GM18861 (cell line): ENCODE results near the gene CRYBG1.
"Not testable (repeated sequence)": the region's sequence is repeated elsewhere in the genome, so short reads cannot be mapped to it uniquely, and the experiment has no call there.

ENCODE experiments used
- ATAC-seq: cut with Tn5 transposase; IDR thresholded peaks from one replicate; pipeline ENCODE4 v1.9.1; 2021; ENCODE audit not compliant: unreplicated experiment

Gene CRYBG1

DNA sequence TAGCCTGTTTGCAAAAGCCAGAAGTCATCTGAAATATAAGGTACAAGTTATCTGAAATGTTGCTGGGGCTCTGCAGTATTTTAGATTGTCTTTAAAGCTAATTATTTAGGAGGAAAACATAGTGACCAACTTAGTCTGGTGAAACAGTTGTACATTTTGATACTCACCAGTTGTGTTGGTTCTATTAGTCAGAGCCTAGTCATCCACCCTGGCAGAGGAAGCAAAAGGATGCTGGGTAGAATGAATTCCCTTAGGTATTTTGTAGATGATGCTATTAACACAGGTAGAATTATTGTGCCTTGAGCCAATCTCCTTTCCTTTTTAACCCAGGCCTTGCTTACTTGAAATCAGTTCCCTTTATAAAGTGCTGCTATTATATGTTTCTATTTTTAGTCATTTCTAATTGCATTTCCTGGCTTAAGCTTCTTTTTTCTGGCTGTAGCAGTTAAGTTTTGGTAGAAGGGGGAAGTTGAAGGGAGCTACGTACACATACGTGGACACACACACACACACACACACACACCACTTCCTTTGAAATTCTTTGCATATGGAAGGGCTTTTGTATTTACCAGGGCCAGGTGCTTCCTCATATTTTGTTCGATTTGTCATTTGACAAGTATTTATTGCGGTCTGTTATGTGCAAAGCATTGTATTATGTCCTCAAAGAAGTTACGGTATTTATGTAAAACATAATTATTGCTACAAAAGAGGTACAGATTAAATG is 186.3 kb downstream of the CRYBG1 start:
- peak; percentile 41 for ATAC-seq

DNA sequence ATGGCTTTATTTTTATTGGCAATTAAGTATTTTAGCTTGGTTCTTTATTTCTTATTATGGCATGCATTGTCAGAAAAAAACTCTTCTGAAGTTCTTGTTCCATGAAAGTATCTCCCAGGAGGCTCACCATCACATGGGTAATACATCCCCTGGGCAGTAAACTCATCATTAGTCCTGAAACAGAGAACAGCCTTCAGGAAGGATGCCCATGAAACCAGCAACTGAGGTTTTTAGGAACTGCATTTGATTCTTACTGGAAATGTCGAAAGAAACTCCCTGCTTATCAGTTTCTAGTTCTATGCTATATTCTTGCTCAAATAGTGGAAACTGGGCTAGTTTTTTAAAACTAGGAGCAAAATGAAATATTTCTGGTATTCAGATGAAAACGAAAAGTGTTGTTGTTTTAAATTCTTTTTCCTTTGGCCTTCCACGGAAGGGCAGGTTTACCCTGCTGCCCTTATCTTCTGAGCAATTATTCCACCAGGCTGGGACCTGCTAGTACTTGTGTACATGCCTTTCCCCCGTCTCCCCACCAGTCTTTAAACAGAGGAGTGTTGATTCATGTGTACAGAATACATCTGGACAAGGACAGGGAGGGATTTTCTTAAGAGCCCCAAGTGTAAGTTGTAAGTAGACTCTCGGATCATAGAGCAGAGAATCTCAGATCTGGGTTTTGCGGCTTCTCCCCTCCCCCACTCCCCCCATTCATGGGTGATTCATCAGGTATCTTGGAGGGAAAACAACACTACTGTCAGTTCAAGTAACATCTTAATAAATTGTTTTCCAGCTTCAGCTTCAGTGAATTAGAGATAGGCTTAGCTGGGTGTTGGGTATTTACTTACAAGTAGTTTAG is 187.3 kb downstream of the CRYBG1 start:
- ATAC-seq, result no peak

DNA sequence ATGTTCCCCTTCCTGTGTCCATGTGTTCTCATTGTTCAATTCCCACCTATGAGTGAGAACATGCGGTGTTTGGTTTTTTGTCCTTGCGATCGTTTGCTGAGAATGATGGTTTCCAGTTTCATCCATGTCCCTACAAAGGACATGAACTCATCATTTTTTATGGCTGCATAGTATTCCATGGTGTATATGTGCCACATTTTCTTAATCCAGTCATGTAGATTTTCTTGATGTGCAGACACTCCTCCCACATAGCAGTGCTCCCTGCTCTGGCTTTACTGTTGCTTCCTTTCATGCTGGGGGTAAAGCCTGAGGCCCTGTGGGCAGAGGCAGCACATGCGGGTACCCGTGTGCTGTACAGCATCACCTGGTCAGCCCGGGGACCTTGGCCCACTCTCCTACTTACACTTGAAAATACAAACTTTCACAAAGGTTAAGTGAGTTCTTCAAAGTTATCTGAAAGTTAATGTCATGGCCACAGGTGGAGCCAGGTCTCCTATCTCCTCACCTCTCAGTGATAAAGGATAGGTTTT is 188.5 kb downstream of the CRYBG1 start:
- ATAC-seq, result not testable (repeated sequence)

DNA sequence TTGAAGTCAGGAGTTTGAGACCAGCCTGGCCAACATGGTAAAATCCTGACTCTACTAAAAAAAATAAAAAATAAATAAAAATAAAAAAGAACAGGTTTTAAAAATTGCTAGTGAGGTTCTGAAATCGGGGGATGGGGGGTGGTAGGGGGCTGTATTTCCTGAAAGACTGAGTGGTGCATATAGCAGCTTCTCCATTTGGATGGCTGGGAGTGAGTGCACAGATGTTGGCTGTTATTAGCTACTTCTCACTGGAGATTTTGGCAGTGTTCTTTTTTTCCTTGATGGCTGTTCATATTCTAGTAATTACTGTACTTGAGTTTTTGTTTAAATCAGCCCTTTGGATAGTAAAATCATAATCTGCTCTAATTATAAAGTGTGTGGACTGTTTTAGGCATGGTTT is 189.0 kb downstream of the CRYBG1 start:
- no peak for ATAC-seq

DNA sequence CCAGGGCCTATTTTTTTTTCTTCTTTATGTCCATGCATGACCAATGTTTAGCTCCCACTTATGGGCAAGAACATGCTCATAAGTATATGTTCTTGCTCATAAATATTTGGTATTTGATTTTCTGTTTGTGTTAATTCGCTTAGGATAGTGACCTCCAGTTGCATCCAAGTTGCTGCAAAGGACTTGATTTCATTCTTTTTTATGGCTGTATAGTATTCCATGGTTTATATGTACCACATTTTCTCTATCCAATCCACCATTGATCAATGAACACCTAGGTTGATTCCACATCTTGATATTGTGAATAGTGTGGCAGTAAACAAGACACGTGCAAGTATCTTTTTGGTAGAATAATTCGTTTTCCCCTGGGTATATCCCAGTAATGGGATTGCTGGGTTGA is 190.6 kb downstream of the CRYBG1 start:
- ATAC-seq, result no peak

DNA sequence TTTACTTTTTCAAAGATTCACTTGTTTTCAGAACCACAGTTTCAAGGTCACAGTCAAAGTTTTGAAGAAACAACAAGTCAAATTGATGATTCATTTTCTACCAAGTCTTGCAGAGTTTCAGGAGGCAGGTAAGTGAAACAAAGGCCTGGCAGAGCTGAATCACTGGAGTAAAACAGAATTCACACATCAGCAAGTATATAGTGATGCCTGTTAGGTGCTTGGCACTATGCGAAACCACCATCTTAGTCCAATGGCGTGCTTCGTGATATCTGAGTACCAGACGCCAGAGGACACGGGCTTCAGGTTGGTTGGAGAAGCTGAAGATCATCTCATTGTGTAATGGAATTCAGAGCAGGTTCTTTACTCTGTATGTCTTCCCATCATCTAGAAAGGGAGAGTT is 192.9 kb downstream of the CRYBG1 start:
- ATAC-seq, result no peak

DNA sequence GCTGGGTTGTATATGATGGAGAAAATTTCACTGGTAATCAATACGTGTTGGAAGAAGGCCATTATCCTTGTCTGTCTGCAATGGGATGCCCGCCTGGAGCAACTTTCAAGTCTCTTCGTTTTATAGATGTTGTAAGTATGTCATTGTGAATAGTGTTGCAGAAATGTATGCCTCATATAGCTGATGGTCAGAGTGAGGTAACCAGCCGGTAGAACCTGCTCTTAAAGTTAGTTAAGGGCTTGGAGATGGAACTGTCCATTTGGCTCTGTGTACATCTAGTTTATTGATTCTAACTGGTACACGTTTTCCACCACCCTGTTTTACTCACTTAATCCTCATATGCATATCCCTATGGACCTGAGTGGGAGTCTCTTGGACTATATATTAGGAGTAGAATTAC is 195.2 kb downstream of the CRYBG1 start:
- no peak for ATAC-seq

DNA sequence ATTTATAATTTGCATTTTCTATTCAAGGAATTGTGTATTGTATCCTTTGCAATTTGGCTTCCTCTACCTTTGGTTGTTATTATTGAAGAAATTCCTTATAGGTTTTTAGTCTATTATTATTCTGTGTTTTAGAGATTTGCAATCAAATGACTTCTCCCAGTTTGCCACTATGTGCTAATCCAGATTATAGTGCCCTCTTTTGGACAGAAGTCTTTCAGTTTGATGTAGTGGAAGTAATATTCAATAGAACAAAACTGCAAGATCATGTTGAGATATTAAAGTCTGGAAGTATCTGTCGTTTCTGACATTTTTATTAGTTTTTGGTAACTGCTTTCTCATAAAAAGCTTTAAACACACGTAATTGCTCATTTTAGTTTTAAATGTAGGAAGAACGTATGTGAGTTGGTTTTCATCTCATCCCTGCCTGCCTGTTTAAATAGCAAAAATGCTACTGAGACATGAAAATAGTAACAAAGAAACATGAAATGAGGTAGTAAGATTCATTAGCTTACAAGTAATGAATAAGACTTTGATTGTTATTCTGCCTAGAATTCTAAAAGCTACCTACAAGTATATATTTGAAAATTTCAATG is 195.9 kb downstream of the CRYBG1 start:
- ATAC-seq, result no peak

DNA sequence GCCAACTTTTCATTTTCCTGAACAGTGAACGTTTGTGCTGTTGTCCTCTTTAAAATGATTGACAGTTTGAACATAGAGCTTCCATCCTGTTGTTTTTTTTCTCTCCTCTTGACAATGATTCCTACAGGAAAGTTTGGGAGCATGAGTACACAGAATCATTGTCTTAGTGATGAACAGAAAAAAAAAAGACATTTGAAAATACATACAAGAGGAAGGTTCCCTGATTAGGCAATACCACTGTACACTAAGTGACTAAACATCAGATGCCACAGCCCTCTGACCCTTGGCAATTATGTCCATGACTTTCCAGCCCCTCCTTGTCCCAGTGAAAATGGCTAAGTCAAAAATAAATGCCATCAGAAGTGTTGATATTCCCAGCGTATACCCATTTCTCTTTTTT is 197.3 kb downstream of the CRYBG1 start:
- ATAC-seq, result no peak

DNA sequence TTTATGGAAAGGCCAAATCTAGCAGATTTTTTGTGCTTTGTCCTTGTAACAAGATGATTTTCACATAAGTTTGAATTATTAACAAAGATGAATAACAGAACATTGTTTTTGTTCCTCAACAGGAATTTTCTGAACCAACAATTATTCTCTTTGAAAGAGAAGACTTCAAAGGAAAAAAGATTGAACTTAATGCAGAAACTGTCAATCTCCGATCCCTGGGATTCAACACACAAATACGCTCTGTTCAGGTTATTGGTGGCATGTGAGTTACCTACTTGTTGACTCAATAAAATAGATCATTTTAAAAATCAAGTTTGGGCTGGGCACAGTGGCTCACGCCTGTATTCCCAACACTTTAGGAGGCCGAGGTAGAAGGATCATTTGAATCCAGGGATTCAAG is 197.8 kb downstream of the CRYBG1 start:
- no peak for ATAC-seq

DNA sequence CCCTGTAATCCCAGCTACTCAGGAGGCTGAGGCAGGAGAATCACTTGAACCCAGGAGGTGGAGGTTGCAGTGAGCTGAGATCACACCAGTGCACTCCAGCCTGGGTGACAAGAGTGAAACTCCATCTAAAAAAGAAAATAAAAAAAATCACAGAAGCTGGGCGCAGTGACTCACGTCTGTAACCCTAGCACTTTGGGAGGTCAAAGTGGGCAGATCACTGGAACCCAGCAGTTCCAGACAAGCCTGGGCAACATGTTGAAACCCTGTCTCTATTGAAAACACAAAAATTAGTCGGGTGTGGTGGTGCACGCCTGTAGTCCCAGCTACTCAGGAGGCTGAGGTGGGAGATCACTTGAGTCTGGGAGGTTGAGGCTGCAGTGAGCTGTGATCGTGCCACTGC is 199.1 kb downstream of the CRYBG1 start:
- not testable (repeated sequence) for ATAC-seq

DNA sequence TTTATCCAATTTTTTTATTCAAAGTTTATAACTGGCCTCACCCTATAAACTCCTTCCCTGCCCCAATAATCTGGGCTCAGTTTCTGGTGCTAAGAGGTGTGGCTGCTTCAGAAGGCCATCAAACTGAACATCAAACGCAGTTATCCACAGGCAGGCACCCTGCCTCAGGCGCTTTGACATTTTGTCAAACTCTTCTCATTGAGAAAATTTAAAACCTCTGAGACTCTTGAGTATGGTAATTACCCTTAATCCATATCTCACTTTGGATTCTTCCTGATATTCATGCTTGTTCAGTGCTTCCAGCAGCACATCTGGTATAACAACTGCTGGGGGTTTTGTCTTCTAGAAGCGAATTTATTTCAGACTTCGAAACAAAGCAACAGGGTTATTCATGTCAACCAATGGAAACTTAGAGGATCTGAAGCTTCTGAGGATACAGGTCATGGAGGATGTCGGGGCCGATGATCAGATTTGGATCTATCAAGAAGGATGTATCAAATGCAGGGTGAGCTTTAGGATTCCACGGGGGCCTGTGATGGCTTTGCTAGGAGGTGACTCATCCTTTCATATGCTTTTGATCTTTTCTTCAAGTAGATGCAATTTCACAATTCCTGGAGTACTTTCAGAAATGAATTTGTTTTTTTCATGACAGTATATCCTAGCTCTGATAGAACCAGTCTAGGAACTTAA is 200.6 kb downstream of the CRYBG1 start:
- ATAC-seq, result no peak

DNA sequence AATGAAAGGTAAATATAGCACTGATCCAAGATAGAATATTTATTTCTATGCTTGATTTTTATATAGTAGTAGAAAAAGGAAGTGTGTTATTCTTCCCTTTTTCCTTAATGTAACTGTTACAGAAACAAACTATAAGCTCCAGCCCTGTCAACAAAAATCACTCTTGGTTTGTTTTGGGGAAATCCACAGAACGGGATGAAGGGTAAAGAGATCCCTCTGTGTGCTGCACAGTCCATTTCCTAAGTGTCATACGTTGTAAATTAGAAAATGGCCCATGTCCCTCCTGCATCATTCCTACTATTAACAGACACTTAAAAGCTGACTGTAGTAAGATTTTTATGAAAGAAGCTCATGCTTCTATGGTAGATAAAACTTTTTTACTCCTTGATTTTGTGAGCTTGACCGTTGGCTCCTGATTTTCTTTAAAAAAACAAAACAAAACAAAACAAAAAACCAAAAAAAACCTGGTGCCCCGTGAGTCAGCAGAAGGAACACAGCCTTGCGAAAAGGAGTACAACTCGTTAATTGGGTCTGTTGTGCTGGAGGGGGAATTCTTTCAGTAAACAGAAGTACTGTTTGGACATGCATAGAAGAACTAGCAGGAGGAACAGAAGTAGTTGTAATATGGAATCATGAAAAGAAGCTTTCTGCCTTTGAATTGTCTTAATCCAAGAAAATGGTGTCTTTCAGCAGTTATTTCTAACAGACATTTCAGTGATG is 201.3 kb downstream of the CRYBG1 start:
- ATAC-seq, result no peak

DNA sequence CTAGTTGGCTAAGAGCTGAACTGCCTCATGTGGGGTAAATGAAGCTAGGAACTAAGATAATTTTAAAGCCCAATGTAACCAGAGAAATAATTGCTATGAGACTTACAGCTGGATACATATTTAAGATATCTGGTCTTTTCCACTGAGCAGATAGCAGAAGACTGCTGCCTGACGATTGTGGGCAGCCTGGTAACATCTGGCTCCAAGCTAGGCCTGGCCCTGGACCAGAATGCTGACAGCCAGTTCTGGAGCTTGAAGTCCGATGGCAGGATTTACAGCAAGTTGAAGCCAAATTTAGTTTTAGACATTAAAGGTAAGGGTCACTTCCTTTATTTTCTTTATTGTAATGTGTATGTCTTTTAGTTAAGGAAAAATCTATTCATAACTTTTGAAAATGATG is 203.1 kb downstream of the CRYBG1 start:
- ATAC-seq, result no peak

DNA sequence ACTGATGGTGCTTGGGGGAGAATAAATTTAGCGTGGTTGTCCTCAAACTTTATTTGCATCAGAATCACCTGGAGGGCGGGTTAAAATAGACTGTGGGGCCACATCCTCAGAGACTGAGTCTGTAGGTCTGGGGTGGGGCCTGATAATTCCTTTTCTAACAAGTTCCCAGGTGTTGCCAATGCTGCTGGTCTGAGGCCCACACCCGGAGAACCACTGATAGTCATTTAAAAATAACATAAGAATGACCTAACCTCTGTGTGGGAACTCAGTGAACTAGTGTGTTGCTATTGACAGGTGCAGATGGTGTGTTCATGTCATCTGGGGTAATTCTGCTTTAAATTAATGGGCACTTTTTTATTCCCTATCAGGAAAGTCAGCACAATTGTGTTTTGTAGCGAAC is 204.0 kb downstream of the CRYBG1 start:
- no peak for ATAC-seq

DNA sequence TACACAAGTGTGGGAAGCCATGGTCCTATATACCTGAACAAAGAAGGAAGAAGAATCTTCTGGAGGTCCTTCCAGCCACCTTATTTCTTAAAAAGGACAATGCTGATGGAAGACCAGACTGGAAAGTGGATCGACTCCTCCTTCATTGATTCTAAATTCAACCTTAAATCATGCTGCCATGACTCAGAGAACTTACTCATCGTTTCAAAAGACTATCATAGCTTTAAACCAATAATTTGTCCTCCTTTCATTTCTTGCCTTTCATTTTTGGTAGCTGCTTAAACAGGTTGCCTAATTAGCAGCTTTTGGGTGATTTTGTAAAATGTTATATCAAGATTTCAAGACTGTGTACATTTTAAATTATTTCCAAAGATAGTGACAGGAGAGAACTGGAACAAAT is 208.0 kb downstream of the CRYBG1 start:
- no peak for ATAC-seq

DNA sequence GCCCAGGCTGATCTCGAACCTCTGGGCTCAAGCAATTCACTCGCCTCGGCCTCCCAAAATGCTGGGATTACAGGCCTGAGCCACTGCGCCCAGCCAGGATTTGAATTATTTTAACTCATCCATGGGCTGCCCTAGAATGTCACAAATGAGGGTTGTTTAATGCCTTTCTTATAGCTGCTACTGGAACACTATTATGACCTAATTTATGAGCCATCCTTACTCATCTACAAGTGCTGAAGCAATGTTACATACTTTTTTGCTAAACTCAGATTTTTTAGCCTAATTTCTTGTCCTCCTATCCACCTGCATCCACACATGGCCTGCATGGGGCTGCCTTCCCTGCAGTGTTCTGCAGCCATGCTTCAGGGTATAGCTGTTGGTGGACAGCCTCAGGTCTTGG is 208.9 kb downstream of the CRYBG1 start:
- ATAC-seq, result no peak

DNA sequence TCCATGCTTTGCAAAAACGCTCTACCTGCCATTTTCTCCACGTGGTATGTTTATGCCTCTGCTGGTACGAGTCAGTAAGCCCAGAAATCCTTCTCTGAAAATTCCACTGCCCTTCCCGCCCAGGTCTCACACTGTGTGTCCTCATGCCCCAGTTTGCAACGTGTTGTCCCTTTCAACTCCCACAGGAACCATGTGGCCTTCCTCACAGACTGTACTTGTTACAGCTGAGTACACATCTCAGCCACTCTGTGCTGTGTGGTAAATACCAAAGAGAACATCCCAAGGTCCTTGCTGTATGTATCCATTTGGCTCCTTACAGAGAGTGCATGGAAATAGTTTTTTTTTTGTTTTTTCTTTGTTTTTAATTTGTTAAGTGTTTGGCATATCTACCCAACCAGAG is 211.9 kb downstream of the CRYBG1 start:
- no peak for ATAC-seq

DNA sequence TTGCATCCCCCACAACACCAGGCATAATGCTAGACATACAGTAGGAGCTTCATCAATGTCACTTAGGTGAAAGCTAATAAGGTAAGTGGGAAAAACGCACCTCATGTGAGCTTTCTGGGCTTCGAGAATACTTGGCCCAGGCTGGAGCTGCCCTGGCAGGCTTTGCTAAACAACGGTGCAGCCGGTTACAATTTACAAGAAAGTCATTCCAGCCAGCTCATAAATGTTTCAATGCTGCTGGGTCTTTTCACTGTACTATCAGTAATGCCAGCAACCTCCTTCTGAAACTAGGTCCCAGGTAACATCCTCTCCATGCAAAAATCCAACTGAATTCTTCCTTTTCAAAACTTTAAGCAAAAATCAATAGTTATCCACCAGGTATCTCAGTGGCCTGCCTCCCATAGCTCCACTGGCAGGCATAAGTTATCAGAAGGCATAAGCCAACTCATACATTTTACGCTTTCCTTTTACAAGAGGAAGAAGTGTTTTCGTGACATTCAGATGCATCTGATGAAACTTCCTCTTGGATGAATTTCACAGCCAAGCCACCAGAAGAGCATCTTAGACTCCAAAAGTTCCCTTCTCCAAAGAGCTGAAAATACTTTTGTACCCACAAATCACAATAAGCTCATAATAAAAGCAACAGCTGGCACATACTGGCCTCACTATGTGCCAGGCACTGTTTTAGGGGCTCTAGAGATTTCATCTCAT is 212.5 kb downstream of the CRYBG1 start:
- ATAC-seq, result no peak
